GM18517 (cell line): Measurements from ENCODE around the gene CKS1B.
A peak's percentile ranks its signal among the peaks of the same experiment; 100 is the strongest.

Source experiments
- ATAC-seq: cut with Tn5 transposase; IDR thresholded peaks from one replicate; pipeline ENCODE4 v1.9.1; 2021; ENCODE audit warnings: mild to moderate bottlenecking, moderate library complexity; ENCODE audit not compliant: unreplicated experiment

CKS1B gene

GRCh38 chr1:154974102-154974807 is at the start of gene CKS1B:
Gene CKS1B (plus strand): TSS chr1:154974681. CDS start chr1:154974746, 65 bp downstream.
- peak; percentile 73 for ATAC-seq

- no peak for ATAC-seq
Measured at GRCh38 chr1:154925335-154926170, 48.9 kb upstream of the CKS1B start.

- ATAC-seq: no peak
Measured at GRCh38 chr1:154926201-154926600, 48.3 kb upstream of the CKS1B start.

GRCh38 chr1:154931940-154932487 is 42.5 kb upstream of the CKS1B start:
- no peak for ATAC-seq

GRCh38 chr1:154934358-154934948 is 40.0 kb upstream of the CKS1B start:
- no peak for ATAC-seq

GRCh38 chr1:154935749-154936554 is 38.5 kb upstream of the CKS1B start:
- ATAC-seq: no peak

- peak; percentile 61 for ATAC-seq
Measured at GRCh38 chr1:154936555-154937084, 37.9 kb upstream of the CKS1B start, which contains the start of gene PMVK. Gene PMVK (minus strand): TSS chr1:154936719. CDS start chr1:154936685, 34 bp downstream.

GRCh38 chr1:154937085-154937987 is 37.1 kb upstream of the CKS1B start:
- ATAC-seq: peak; percentile 39

GRCh38 chr1:154937988-154938386 is 36.5 kb upstream of the CKS1B start:
- ATAC-seq: no peak

GRCh38 chr1:154938604-154939399 is 35.7 kb upstream of the CKS1B start:
- no peak for ATAC-seq

- ATAC-seq: no peak
Measured at GRCh38 chr1:154940213-154940560, 34.3 kb upstream of the CKS1B start.

- no peak for ATAC-seq
Measured at GRCh38 chr1:154940651-154941194, 33.8 kb upstream of the CKS1B start.

- ATAC-seq: no peak
Measured at GRCh38 chr1:154941333-154942013, 33.0 kb upstream of the CKS1B start.

GRCh38 chr1:154943649-154944400 is 30.7 kb upstream of the CKS1B start:
- ATAC-seq: no peak

- ATAC-seq: no peak
Measured at GRCh38 chr1:154944401-154945159, 29.9 kb upstream of the CKS1B start.
